Keratinocyte (primary cell): Measurements from ENCODE around the gene KIAA0930.

Experiments
- EZH2 ChIP-seq: IDR thresholded peaks from one replicate; pipeline ENCODE4 v1.6.1; 2012; ENCODE audit warnings: inconsistent platforms, mild to moderate bottlenecking, low read length, moderate library complexity
- TF ChIP-seq, protein P1 (sequence below), 3 experiments: IDR thresholded peaks in 1 of 3; conservative IDR thresholded peaks in 1 of 3; optimal IDR thresholded peaks in 1 of 3; 2 replicates in 2 of 3; 3 replicates in 1 of 3; pipeline versions ENCODE3 to v1.5.1; 2011; ENCODE audit warnings: low read length in 3 of 3, mild to moderate bottlenecking in 3 of 3, moderate library complexity in 2 of 3, control low read depth in 1 of 3, inconsistent platforms in 1 of 3; ENCODE audit not compliant: insufficient read depth in 2 of 3; ENCODE audit errors: extremely low read depth in 1 of 3

DNA sequence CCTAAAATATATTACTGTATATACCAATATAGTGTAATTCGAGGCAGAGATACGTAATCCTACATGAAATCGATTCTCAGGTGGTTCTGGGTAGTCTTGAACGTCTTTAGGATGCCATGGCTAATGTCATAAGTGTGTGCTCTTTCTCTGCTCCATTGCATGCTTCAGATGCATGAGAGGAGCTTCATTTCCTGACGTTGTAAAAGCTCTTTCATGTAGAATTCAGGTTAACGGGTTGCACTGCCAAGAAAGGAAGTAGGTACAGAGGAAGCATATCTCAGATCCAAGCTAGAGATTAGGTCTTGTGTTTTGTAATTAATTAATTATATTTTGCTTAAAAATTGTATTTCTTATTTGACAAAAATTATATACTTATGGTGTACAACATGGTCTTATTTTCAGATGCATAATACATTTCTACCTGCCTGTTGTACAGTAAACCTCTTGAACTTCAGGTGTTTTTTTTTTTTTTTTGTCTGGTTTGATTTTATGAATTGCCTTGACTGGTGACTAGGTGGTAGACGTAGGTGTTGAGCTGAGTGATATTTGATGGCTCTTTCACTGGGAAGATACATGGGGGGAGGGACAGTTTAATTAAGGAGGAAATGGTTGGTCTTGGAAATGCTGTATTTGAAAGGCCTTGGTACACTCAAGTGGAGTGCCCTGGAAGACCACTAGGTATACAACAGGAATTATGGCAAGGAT lies 67.7 kb downstream of the KIAA0930 start:
- TF ChIP-seq, protein P1, sequence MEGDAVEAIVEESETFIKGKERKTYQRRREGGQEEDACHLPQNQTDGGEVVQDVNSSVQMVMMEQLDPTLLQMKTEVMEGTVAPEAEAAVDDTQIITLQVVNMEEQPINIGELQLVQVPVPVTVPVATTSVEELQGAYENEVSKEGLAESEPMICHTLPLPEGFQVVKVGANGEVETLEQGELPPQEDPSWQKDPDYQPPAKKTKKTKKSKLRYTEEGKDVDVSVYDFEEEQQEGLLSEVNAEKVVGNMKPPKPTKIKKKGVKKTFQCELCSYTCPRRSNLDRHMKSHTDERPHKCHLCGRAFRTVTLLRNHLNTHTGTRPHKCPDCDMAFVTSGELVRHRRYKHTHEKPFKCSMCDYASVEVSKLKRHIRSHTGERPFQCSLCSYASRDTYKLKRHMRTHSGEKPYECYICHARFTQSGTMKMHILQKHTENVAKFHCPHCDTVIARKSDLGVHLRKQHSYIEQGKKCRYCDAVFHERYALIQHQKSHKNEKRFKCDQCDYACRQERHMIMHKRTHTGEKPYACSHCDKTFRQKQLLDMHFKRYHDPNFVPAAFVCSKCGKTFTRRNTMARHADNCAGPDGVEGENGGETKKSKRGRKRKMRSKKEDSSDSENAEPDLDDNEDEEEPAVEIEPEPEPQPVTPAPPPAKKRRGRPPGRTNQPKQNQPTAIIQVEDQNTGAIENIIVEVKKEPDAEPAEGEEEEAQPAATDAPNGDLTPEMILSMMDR (optimal IDR thresholded peaks at IDR 0.05 in 1 of 3, IDR thresholded peaks at IDR 0.05 in 1 of 3, conservative IDR thresholded peaks at IDR 0.05 in 1 of 3; ENCODE audit: extremely low read depth in 1 of 3, insufficient read depth in 2 of 3, low read length in 3 of 3), result no peak
- TF ChIP-seq EZH2, result no peak
